ENCODE data around the gene MCEMP1.

The MCEMP1 gene, protein sequence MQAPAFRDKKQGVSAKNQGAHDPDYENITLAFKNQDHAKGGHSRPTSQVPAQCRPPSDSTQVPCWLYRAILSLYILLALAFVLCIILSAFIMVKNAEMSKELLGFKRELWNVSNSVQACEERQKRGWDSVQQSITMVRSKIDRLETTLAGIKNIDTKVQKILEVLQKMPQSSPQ

DNA sequence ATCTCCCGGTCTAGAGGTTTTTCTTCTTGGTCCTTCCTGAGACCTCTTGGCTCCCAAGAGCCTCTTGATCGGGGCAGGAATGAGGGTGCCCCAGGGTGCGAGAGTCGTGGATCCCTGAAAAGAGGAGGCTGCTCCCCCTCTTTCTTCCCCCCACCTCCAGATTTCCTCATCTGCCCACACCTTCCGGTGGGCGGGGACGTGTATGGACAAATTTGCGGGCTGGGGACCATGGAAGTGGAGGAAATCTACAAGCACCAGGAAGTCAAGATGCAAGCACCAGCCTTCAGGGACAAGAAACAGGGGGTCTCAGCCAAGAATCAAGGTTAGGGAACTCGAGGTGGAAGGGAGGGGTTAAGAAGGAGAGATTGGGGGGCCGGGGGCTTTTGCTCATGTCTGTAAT, at the start of gene MCEMP1:
Gene MCEMP1, plus strand, starts transcription at position 237 of the 400 bp plus-strand sequence. Its CDS starts 31 bp downstream, at position 268.
- no peak for DNase-seq

- no peak for DNase-seq
These were observed 49.7 kb upstream of the MCEMP1 start for GRCh38 chr19:7627166-7627565.

DNA sequence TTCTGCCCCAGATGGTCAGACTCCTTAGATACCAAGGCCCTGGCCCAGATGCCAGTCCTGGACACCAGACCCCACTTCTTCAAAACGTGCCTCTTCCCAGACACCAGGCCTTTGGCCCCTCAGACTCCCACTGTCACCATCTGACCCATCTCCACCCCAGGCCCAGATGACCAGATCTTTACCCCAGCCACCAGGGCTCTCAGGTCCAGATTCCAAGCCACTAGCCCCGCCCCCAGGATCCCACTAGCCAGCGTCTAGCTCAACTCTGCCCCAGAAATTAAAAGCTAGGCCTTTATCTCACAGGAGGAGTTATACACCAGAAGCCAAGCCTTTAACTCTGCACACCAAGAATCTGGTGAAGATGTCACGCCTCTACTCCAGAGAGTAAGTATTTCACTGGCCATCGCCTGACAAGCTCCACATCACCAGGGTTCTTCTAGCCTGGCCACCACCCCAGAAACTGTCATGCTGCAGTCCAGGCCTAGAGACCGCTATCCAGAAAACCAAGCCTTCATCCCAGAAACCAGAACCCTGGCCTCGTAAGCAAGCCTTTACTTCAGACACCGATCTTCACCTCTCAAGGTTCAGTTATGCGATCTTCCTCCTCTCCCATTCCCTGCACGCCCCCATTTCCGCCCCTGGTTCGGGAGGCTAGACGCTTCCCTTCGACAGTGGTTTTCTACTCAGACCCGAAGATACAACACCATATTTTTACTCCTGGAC, 48.1 kb upstream of the MCEMP1 start:
- DNase-seq: no peak

DNA sequence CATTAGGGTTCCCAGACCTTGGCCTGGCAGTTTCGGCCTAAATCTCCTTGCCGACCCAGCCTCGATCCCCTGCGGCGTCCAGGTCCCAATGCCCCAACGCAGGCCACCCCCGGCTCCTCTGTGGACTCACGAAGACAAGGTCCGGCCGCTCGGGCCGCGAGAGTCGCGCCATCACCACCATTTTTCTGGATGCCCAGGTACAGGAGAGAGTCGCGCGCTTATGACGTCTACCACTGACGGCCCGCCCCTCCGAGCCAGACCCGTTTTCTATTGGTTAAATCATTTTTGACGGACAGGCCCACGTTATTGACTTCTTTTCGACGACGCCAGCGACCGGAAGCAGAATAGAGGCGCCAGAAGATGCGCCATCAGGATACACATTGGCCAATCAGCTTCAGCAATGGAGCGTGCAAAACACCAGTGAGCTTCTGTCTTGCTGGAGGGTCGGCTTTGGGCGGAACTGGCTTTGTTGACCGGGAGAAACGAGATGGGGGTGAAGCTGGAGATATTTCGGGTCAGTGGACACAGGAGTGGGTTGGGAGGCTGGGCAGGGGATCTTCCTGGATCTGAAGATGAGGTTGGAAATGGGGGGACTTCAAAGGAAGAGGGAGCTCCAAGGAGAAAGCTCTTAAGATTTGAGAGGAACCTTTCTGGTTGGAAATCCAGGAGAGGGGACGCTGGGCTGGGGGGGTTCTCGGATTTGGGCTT, 47.4 kb upstream of the MCEMP1 start, which contains the start of the genes PET100 and XAB2:
Gene PET100, plus strand, starts transcription at position 447 of the 708 bp plus-strand sequence. Its CDS starts 41 bp downstream, at position 488.
Gene XAB2, minus strand, starts transcription at position 199 of the 708 bp plus-strand sequence. Its CDS starts 18 bp downstream, at position 181.
- peak; percentile 94 to 99 for DNase-seq

DNA sequence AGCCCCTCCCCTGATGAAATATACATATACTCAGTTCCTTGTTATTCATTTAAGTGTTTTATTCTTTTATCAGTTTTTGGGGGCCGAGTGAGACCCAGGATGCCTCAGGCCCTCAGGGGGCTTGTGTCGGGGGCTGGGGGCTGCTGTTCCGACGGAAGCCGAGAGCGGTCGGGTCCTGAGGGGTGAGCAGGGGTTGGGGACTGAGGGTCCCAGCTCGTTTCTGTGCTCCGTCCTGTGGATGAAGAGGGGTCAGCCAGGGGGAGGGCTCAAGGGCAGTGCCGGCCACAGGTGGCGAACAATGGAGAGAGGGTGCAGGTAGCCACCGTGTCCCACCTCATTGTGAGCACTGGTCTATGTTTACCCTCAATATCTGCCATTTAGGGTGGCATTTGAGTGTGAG, 45.3 kb upstream of the MCEMP1 start:
- DNase-seq: no peak

- DNase-seq: no peak
These were observed 44.3 kb upstream of the MCEMP1 start for GRCh38 chr19:7632340-7633203.

GRCh38 chr19:7633698-7634097, 43.2 kb upstream of the MCEMP1 start, which contains the start of gene PCP2:
Gene PCP2, minus strand, starts transcription at chr19:7633719. Its CDS starts 262 bp downstream, at chr19:7633457.
- DNase-seq: no peak

DNA sequence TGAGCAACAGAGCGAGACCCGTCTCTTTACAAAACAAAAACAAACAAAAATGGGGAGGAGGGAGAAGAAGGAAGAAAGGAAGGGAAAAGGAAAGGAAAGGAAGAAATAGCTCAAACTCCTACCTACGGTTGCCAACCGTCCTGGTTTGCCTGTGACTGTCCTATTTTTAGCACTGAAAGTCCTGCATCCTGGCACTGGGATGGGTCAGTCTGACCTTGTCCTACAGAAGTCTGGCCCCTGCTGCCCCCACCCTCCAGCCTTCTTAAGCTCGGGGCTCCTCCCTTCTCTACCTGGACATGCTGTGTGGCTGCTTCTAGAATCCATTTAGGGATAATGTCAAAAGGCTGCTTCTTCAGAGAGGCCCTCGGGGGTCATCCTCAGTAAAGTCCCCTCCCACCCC, 41.2 kb upstream of the MCEMP1 start:
- no peak for DNase-seq

DNA sequence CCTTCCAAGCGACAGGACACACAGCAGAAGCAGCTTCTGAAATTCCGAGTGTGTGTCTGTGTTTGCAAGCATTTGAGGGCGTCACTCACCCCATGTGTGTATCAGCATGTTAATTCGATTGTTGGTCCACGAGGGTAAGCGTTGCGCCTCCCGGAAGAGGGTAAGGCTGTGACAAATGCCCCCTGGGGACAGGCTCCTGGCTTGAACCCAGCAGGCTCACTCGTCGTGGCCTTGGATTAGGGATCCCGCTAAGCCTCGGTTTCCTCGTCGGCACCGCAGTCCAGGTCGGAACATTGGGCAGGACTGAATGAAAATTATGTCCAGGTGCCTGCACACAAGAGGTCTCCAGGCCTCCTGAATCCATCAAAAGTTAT, 40.6 kb upstream of the MCEMP1 start:
- no peak for DNase-seq

DNA sequence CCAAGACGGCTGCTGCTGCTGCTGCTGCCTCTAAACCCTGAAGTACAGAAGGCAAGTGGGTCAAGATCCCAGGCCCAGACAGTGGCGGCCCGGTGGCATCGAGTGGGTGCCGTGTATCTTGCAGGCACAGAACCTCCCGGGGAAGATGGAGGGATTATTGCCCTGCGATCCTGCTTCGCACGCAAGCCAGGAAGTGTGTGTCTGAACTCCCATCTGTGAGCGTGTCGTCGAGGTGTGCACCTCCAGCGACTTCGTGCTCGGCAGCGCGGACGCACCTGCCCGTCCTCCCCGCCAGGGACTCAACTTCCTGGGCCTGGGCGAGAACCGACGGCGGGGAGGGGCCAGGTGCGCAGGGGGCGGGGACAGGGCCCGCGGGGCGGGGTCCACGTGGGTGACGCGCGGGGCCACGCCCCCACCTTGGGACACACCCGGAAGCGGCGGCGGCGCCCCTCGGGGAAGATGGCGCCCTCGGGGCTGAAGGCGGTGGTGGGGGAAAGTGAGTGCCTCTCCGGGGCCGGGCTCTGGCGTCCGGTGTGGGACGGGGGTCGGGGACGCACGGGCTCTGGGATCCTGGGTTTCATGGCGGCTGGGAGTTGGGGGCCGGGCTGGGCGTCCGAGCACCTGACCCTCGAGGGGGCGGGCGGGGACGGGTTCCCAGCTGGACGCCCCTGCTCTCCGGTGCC, 40.1 kb upstream of the MCEMP1 start, which contains the start of gene STXBP2:
Gene STXBP2, plus strand, starts transcription at position 420 of the 683 bp plus-strand sequence. Its CDS starts 40 bp downstream, at position 460.
- DNase-seq: no peak

- DNase-seq: no peak
These were observed 39.3 kb upstream of the MCEMP1 start for GRCh38 chr19:7637374-7638256.

GRCh38 chr19:7638802-7639465, 38.0 kb upstream of the MCEMP1 start:
- no peak for DNase-seq

DNA sequence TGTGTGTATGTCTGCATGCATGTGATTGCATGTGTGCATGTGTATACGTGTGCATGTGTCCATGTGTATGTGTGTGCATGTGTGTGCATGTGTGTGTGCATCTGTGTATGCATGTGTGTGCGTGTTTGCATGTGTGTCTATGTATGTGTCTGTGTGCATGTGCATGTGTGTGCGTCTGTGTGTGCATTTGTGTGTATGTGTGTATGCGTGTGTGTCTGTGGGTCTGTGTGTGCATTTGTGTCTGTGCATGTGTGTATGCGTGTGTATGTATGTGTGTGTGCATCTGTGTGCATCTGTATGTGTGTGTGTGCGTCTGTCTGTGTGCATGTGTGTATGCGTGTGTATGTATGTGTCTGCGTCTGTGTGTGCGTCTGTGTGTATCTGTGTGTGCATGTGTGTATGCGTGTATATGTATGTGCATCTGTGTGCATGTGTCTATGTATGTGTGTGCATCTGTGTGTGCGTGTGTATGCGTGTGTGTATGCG, 37.0 kb upstream of the MCEMP1 start:
- no peak for DNase-seq

GRCh38 chr19:7640803-7641202, 36.1 kb upstream of the MCEMP1 start:
- DNase-seq: no peak

GRCh38 chr19:7641290-7642276, 35.3 kb upstream of the MCEMP1 start:
- DNase-seq: no peak

- no peak for DNase-seq
These were observed 34.4 kb upstream of the MCEMP1 start for GRCh38 chr19:7642295-7643030.

DNA sequence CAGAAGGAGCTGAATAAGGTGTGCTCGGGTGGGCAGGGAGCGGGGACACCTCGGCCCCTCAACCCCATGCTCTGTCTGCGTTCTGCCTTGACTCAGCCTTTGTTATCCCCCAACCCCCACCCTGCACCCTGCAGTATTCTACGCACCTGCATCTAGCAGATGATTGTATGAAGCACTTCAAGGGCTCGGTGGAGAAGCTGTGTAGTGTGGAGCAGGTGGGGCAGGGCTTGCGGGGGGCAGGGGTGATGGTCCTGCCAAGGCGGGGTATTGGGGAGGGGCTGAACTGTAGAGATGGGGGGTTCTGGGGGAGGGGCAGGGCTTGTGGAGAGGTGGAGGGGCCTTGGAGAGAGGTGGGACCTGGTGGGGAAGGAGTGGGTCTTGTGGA, 33.9 kb upstream of the MCEMP1 start:
- DNase-seq: no peak
